HG03066 (cell line): Measurements from ENCODE around the gene ZNF554.
"Not testable (repeated sequence)": the region's sequence is repeated elsewhere in the genome, so short reads cannot be mapped to it uniquely, and the experiment has no call there.

Experiments
- ATAC-seq: cut with Tn5 transposase; IDR thresholded peaks from one replicate; pipeline ENCODE4 v1.9.1; 2021; ENCODE audit warnings: low read depth; ENCODE audit not compliant: unreplicated experiment

ZNF554 gene

DNA sequence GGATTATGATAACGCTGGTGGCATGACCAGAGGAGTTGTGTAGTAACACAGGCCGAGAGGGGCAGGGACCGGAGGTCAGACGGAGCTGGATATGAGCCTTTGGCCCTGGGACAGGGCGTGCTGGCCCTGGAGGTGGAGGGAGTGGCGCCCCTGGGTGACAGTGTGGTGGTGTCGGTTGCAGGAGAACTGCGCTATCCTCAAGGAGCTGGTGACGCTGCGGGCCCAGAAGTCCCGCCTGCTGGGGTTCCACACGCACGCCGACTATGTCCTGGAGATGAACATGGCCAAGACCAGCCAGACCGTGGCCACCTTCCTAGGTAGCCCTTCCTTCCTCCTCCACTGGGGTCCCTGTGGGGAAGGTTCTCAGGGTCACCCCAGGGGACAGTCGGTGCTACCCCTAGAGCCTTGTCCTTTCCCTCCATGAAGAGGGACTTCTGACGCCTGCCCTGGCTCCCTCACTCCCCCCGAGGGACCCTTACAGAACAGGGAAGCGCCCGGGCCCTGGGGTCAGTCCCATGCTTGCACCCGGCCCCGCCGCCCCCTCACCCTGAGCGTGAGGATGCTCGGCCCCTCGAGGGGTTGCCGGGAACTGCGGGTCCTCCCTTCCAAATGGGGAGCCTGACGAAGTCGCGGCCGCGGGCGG is 12.8 kb upstream of the ZNF554 start:
- ATAC-seq: no peak

- ATAC-seq: no peak
These were observed 12.1 kb upstream of the ZNF554 start for GRCh38 chr19:2807379-2808128.

GRCh38 chr19:2808129-2808941 is 11.3 kb upstream of the ZNF554 start:
- ATAC-seq: no peak

GRCh38 chr19:2809387-2810140 is 10.1 kb upstream of the ZNF554 start:
- ATAC-seq: no peak

GRCh38 chr19:2810141-2811091 is 9.3 kb upstream of the ZNF554 start:
- ATAC-seq: no peak

GRCh38 chr19:2811221-2811722 is 8.4 kb upstream of the ZNF554 start:
- no peak for ATAC-seq

DNA sequence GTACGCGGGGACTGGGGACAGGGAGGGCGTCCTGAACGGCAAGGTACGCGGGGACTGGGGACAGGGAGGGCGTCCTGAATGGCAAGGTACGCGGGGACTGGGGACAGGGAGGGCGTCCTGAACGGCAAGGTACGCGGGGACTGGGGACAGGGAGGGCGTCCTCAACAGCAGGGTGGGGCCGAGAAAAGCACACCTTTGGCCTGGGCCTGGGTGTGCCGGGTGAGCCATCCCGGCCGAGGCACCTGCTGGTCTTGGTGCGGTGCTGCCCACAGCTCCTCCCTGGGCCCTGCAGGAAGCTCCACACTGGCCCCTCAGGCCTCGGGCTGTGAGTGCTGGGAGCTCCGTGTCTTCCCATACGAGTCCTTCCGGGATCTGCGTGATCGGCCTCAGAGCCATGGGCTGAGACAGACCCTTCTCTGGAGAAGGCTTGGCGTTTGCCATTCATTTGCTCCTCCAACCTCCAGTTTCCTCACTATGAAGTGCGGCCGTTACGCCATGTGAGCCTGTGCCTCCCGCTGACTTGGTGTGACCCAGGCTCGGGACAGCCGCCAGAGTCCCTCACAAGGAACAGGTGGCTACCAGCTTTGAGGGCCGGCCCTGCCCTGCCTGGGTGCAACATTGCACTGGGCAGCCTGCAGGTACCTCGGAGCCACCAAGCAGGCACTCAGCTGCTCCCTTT is 7.8 kb upstream of the ZNF554 start:
- ATAC-seq: no peak

DNA sequence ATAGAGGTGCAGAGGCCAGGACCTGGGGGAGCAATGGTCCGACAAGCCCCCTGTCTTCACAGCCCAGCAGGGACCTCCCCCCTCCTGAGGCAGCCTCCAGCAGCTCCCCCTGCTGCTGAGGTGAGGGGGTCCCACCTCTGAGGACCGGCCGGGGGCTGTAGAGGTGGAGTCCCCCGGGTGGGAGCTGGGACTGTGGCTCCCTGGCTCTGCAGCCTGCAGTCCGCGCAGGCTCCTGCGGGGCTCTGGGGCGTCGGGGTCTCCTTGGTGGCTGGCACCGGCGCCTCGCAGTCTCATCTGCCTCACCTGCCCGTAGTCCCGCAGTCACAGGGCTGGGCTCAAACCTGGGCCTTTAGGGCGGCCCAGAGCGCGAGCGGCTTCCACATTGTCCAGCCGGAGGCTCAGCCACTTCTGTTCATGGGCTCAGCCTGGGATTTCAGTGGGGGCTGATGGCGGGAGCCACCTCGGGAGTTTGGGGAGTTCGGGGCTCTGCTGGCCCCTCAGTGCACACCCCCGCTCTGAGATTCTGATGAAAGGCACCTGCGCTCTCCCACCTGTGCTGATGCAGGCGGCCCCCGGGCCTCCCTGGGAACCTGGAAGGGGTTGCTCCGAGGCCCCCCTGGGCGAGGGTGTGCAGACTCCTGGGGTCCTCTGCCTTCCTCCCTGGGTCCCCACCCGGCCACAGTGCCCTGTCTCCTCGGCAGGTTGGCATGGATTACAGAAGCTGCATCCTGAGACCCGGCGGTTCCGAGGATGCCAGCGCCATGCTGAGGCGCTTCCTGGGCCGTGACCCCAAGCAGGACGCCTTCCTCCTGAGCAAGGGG is 7.0 kb upstream of the ZNF554 start:
- no peak for ATAC-seq

- no peak for ATAC-seq
These were observed 6.2 kb upstream of the ZNF554 start for GRCh38 chr19:2813235-2814160.

DNA sequence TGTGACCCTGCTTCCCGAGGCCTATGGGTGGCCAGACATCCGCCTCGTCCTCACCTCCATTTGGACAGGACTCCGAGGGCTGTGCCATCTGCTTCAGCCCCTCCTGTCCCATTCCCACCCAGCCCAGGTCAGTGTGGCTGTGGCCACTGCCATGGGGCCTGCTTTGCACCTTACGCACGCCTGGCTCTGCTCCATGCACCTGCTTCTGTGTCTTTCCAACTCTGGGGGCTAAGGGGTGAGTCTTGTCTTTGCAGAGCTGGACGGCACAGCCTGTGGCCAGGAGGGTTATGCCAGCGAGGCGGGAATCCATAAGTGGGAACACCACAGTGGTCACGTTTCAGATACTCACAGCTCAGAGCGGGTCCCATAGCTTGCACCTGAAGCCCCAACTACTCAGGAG is 5.2 kb upstream of the ZNF554 start:
- ATAC-seq: no peak

GRCh38 chr19:2815191-2815614 is 4.5 kb upstream of the ZNF554 start:
- no peak for ATAC-seq

DNA sequence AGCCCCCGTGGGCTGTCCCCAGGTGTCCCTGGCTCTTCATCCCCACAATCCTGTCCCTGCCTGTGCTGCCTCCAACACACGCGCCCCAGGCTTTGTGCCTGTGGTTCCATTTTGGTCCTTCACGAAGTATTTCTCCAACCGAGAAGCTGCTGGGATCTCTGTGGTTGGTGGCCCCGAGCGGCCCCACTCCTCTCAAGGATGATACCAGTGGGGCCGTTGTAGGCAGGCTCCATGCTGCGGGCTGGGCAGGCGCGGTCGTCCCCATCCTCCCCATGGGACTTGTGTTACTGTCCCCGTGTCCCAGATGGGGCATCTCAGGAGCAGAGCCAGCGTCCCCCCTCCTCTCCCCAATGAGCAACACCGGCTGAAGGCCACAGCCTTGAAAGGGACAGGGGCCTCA is 3.7 kb upstream of the ZNF554 start:
- no peak for ATAC-seq

DNA sequence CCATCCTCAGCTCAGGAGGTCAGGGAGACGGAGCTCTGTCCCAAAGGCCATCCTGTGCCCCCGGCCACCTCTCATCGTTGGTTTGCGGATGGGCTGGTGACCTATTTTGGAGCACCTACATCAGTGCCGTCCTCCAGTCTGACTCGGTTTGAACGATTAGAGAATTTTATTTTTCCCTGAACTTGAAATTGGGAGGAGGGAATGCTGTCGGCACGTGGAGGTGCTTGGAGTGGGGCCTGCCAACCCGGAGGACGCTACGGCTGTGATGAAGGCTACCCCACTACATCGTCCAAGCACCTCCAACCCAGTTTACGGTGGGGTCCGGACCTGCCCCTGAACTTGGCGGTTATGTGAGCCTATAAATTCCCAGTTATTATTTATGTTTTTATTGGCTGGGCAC is 3.0 kb upstream of the ZNF554 start:
- ATAC-seq: no peak

DNA sequence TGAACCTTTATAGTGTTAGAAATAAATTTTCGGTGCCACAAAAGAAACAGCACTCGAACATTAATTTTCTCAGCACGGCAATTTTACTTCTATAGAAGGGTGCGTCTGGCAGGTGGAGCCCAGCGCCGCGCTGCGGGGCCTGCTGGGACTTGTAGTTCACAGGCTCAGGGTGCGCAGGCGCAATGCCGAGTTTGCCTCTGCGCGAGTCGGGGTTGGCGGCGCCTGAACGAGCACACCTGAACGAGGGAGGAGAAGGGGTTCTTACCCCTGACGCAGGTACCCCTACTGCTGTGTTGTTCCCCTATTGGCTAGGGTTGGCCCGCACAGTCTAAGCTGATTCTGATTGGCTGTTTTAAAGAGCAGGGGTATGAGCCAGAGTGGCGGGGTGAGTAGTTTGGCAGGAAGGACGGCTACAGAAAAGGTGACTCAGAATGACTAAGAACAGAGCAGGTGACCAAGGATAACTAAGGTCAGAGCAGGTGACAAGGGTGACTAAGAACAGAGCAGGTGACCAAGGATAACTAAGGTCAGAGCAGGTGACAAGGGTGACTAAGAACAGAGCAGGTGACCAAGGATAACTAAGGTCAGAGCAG is 2.3 kb upstream of the ZNF554 start:
- not testable (repeated sequence) for ATAC-seq

DNA sequence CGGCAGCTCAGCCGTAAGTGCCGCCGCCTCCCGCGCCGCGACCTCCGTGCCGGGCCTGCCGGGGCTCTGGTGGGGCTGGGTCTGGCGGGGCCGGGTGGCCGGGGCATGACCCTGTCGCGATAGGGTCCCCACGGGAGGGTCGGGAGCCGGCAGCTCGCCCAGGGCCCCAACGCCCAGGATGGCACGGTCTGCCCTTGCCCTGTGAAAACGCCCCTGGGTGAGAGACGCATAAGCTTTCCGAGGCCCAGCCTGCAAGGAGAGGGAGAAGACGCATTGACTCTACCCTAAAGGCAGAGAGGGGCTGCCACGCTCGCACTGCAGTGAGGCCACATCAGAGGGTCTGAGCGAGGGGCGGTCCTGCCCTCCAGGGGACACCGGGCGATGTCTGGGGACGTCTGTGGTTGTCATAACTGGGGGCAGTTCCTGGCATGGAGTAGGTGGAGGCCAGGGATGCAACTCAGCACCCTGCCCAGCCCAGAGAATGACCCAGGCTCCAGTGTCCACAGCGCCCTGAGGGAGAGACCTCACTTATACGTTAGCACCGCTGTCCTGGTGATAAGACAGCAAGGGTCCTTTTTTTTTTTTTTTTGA is 539 bp downstream of the ZNF554 start:
- ATAC-seq: peak; percentile 12

- ATAC-seq: no peak
These were observed 3.2 kb downstream of the ZNF554 start for GRCh38 chr19:2822846-2823245.
